GM19452 (cell line): Measurements from ENCODE around the gene DLEC1.
"Not testable (repeated sequence)": the region's sequence is repeated elsewhere in the genome, so short reads cannot be mapped to it uniquely, and the experiment has no call there.

Experiments
- ATAC-seq: cut with Tn5 transposase; IDR thresholded peaks from one replicate; pipeline ENCODE4 v1.9.1; 2021; ENCODE audit not compliant: unreplicated experiment

Gene DLEC1

DNA sequence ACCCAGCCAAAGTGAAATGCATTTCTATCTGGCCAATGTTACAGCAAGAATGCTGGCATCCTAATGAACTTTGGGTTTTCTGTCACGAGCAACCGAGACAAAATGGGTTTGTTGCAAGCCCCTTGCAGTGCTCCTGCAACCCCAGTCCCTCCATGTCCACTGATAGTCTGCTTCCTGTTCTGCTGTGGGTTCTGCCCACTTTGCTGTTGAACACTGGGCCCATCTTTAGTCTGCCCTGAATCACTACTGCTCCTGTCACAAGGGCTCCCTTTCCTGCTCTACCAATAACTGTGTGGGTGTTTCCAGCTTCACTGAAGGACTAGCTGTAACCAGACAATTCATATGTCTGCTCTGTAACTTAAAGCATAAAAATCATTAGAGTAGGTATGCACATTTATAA is 113.6 kb downstream of the DLEC1 start:
- no peak for ATAC-seq

DNA sequence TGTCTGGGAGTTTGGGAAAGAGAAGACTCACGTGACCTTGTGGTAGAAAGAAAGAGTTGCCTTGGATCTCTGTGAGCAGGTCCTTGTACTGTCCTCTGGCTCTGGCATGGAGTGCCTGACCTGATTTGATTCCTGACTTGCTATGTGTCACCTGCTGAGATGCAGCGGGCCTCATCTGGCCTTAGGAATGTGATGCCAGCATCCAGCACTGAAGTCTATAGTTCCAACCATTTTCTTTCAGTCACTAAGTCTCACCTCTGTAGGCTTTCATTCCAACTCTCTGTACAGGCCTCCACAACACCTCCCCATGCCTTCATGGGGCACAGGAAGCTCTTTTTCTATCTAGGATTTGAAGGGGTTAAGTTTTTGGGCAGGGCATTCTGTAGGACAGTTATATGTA is 114.2 kb downstream of the DLEC1 start:
- no peak for ATAC-seq

DNA sequence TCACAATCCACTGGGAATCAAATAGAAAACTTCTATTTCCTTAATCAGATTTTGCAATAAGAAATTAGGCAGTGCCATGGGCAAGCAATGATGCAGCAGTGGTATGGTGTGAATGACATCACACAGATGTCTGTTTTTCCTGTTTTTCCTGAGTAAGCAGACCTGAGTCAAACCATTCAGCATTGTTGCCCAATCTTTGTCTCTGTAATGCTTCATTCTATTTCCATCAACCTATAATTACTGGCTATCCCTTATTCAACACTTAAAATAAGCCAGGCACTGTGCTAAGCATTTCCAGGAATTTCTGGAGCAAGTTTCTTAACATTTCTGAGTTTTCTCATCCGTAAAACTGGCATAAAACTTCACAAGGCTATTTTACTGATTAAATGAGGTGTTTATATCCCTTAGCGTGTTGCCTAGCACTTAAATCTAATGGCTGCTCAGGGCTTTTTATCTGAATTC is 115.1 kb downstream of the DLEC1 start:
- ATAC-seq: no peak

DNA sequence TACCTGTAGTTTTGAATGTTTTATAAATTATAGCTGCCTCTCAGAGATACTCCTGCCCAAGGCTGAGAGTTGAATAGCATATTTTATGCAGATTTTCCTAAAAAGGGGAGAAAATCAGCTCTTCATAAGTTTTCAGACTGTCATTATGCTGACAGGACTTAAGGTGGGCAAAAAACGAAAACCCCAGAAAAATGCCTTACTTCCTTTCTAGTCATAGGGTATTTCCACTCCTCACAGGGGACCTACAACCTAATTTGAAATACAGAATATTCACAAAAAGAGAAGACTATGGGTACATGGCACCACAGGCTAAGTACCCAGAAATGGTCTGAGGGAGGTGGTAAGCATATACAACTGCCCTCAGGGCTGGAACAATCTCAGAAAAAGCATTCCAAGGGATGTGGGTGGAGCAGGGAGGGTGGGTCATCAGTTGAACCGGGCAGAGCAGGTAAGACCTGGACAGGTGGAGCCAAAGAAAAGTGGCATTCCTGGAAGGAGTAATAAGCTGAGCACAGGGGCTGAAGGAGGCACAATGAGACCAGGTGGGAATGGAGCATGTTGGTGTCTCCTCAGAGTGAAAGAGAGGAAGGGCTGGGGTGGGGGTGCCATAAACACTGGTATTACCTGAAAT is 115.7 kb downstream of the DLEC1 start:
- ATAC-seq: no peak

DNA sequence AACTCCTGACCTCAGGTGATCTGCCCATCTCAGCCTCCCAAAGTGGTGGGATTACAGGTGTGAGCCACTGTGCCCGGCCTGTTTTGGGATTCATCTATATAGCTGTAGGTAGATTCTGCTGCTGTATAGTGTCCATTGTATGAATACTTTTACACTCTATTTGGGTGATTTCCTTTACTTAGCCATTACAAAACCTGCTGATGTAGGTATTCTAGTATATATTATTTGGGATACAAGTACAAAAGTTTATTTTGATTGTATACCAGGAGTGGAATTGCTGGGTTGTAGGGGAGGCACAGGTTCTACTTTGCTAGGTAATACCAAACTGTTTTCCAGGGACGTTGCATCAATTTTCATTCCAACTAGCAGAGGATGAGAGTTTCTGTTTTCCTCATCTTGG is 116.8 kb downstream of the DLEC1 start:
- no peak for ATAC-seq

DNA sequence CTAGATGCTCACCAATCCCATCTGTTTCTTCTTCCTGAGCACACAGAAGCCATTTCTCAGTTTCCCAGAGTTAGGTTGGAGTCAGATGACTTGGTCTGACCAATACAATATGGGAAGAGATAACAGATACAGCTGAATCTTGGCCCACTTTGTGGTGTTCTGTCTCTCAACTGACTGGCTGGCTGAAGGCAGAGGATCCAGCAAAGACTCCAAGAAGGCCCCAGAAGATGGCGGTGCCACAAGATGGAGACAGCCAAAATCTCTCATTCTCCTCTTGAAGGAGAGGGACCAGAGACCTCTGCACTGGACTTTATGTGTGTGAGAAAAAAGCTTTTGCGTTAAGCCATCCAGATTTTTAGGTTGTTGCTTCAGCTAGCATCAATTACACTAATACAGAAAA is 118.1 kb downstream of the DLEC1 start:
- no peak for ATAC-seq

DNA sequence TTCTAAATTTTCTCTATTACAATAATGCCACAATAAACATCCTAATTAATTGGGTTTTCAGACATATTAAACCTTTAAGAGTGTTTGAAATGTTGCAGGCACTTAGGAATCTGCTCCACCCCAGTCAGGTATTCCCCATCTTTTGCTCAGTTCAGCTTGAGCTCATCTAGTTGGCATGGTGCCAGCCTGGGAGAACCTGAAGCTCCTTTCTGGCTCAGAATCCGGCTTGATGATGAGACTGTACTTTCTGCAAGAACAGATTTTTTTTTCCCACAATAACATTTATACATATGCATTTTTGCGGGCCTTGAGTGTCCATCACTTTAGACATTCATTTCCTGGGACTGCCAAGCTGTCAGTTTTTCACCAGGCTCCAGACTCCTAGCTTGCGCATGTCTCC is 118.6 kb downstream of the DLEC1 start:
- ATAC-seq: no peak

DNA sequence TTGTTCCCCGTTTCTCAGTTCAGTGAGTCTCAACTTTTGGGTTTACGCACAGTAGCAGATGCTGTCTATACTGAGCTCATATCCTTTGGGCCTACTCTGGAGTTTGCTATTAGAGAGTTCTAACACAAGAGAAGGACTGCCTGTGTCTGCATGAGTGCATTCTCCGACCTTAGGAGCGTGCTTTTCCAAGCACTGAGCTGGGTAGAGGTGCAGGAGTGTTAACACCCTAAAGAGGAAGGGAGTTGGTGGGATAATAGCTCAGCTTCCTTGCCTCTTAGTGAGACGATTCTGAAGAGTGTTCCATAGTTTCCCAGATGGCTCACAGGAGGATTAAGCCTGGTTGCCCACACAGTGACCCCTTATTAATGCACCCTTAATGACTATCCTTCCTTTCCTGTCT is 119.5 kb downstream of the DLEC1 start:
- ATAC-seq: no peak

DNA sequence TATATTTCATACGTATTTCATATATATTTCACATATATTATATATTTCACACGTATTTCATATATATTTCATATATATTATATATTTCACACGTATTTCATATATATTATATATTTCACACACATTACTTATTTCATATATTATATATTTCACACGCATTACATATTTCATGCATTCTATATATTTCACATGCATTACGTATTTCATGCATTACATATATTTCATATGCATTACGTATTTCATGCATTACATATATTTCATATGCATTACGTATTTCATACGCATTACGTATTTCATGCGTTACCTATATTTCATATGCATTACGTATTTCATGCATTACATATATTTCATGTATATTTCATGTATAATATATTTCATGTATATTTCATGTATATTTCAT is 121.7 kb downstream of the DLEC1 start:
- not testable (repeated sequence) for ATAC-seq

DNA sequence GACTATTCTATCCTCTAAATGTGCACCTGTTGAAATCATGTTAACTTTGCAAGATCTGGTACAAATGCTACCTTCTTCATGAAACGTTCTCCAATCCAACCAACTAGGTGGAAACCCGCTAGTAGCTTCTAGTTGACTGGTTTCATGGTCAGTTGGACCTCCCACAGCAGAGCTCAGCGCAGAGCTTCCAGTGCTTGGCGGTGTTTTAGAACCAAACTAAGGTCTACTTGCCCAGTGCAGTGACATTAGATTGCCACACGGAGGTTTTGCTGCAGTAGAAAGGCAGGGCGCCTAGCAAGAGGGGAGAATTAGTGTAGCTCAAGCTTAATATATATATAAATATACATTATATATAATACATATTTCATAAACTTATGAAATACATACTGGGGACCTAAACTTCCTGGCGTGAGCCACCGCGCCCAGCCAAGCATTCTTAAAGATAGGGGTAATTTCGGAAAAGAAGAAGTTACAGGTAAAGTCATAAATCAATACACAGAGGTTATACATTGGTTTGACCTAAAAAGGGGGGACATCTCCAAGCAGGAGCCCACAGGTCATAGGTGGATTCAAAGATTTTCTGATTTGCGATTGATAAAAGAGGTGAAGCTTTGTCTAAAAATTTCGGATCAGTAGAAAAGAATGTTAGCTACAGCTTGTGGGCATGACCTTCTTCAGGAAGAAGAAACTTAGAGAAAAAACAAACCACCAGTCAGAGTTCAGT is 124.3 kb downstream of the DLEC1 start:
- ATAC-seq: no peak

DNA sequence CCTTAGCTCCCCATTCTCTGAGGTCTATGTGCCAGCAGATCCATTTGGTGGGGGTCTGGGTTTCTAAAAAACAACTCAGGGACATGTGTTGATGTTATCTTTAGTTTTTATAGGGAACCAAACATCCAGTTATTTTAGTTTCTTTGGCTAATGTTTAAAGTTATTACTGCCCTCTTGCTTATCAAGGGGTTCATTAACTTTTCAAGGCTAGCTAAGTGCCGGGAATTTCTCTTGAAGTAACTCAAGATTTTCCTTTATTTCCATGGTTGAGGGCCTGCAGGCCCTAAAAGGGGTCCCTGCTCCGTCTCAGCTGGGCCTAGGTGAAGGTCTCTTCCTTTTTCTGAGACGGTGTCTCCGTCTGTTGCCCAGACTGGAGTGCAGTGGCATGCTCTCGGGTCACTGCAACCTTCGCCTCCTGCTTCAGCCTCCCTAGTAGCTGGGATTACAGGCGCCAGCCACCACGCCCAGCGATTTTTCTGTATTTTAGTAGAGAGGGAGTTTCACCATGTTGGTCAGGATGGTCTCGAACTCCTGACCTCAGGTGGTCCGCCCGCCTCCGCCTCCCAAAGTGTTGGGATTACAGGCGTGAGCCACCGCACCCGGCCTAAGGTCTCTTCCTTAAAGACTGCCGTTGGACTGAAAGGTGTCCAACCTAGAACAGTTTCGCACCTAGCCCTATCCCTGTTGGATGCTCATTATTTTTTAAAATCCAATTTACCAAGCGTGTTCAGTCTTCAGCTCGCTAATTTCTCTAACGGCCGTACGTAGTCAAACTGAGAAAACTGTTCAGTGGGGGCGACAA is 125.0 kb downstream of the DLEC1 start:
- ATAC-seq: no peak

DNA sequence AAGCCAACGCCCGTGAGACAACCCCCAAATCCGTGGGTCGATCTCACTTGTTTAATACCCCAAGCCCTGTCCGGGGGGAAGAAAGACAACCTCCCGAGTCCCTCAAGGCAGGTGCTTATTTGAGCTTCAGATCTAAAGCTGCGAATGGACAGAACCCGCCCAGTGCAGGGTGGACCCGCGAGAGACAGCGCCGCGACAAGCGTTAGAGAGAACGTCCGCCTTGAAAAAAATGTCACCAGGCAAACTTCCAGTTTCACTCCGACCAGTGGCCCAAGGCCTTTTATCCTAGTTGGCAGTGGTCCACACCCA is 125.6 kb downstream of the DLEC1 start:
- ATAC-seq: peak; percentile 19

DNA sequence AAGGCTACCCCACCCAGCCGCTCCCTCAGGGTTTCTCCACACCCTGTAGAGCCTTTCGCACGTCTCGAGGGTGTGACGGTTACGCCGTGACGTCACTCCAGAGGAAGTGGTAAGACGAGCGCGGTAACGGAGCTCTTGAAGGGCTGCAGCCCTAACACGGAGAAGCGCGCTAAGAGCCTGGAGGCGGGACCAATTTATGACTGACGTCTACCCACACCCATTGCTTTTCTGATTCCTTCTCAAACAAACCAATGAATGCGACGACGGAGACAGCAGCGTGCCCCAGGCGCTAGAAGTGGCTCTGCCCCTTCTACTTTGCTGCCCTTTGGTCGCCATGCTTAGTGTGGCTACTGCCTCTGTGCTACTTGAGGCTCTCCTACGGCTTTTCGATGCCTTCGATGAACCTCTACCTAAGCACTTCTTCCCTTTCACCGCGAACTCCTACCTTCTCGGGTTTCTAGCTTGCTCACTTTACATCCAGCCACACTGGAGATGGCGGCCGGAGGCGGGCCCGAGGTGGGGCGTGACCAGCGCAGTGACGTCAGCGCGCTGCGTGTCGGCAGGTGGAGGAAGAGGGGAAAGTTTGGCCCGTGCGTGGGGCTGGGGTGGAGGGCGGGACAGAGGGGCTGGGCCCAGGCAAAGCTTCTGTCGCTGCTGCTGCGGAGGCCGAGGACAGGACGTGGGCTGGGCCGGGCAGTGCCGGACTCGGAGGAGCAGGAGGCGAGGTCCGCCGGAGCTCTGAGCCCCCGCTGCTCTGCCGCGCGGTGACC is 126.1 kb downstream of the DLEC1 start, which contains the start of gene OXSR1:
OXSR1 (plus strand) TSS at position 586 of the 770 bp plus-strand sequence. CDS start 340 bp downstream, outside the sequence.
- peak; percentile 93 for ATAC-seq

DNA sequence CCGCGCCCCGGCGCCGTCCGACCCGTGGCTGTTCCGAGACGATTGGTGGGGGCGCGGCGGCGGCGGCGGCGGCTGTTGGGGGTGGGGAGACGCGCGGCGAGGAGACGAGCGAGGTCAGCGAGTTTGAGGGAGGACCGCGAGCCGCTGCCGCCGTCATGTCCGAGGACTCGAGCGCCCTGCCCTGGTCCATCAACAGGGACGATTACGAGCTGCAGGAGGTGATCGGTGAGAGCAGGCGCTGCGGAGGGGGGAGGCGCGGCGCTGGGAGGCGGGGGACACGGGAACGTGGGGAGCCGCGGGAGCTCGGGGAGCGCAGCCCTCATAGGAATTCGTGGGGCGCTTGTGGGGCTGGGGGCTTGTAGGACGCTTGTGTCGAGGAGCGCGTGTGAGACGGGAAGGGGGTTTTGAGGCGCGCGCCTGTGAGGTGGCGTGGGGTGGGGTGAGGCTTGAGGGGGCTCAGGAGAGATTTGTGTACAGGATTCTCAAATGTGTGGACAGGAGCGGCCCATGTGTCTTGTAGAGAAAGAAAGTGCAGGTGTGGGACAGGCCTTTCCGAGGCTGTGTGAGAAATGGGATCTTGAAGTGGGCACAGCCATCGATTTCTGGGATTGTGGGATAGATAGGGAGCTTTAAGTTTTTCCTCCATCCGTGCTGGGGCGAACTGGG is 126.8 kb downstream of the DLEC1 start:
- ATAC-seq: no peak

DNA sequence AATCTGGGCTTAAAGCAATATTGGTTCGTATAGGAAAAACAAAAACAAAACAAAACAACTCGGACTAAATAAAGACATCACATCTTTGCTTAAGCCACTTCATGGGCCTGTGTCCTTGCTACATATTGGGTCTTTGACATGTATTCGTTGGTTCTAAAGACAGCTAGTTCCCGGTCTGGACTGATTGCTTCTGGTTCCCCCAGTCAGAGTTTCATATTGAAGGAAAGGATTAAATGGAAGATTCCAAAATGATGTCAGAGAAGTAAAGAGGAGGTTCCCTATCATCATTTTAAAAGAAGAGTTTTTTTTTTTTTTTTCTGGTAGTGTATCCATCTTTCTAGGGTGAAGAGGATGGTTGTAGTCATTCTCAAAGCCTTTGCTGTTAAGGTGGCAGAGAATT is 128.6 kb downstream of the DLEC1 start:
- ATAC-seq: no peak

DNA sequence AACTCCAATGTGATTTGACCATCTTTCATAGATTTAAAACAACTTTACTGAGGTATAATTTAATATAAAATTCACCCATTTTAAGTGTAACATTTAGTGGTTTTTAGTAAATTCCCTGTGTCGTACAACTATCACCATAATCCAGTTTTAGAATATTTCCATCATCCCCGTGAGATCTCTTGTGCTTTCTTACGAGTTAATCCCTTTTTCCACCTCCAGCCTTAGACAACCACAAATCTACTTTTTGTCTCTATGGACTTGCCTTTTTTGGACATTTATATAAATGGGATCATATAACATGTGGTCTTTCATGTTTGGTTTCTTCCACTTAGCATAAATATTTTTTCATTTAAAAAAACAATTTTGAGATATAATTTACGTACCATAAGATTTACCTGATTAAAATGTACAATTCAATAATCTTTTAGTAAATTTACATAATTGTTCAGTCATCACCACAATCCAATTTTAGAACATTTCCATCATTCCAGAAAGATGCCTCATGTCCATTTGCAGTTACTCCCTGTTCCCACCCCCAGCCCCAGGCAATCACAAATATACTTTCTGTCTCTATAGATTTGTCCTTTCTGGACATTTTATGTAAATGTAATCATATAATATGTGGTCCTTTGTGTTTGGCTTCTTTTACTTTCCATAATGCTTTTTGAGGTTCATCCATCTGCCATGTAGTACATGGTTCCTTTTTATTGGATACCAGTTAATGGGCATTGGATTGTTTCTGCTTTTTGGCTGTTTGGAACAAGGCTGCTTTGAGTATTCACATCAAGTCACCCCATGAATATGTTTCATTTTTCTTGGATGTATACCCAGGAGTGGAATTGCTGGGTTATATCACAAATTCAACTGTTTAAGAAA is 129.4 kb downstream of the DLEC1 start:
- no peak for ATAC-seq

DNA sequence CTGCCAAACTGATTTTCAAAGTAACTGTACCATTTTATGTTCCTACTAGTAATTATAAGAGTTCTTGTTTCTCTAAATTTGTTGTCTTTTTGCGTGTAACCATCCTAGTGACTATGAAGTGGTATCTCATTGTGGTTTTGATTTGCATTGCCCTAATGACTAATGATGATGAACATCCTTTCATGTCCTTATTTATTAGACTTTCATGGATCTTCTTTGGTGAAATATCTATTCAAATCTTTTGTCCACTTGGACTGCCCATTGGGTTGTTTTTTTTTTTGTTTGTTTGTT is 130.0 kb downstream of the DLEC1 start:
- no peak for ATAC-seq

DNA sequence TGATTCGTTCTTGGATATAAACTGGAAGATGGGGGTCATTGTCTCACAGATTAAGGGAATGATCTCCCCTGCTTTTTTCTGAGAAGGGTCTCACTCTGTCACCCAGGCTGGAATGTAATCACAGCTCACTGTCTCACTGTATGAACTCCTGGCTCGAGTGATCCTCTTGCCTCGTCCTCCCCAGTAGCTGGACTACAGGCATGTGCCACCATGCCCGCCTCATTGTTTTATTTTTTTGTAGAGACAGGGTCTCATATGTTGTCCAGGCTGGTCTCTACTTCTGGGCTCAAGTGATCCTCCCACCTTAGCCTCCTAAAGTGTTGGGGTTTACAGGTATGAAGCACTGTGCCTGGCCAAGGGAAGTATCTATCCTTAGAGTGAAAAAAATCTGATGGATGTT is 131.7 kb downstream of the DLEC1 start:
- no peak for ATAC-seq

DNA sequence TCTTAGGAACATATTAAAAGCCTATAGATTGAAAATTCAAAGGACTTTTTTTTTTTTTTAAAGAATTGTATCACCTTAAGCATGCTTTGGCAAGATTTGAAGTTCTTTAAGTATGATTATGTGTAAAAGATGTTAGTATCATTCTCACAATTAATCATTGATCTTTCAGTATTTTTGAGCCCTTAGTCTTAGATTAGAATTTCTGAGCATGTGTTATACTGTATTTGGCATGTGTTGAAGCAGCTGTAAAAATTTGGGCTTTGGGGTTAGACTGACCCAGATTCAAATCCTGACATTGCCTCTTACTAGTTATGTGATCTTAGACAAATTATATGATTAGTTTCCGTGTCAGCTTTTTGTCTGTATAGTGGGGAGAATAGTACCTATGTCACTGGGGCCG is 132.6 kb downstream of the DLEC1 start:
- no peak for ATAC-seq
